ENCODE measurements around the gene NR6A1.

Gene NR6A1

DNA sequence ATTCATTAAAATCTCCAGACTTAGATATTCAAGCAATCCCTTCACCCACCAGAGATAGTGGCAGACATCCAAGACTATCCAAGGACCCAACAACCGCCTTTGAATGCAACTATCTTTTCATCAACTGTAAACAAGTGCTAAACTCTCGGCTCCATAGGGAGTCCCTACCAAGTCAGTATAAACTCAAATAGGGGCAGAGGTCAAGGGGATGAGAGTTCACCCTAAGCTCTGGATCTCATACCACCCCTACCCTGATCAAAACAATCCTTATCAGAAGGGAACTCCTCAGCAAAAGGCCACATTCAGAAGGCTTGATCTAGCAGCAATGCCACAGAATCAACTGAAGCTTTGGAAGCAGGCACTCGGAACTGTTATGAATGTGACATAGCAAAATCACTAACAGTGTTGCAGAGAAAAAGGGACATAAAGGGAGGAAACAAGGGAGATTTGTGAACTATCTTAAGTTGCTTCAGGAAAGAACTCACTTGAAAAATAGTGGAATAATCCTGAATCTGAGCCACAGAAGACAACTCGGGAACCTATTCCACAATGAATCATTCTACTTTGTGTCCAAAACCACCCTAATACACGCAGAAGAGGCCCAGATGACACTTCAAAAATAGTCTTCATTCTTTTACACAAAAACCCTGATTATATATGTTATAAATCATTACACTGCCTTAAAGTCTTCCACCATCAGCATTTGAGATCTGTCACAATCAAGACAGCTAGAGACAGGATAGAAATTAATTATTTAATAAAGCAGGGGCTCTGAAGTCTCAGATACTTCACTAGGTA is 49.8 kb downstream of the NR6A1 start:
- DNase-seq: peak; percentile 87

DNA sequence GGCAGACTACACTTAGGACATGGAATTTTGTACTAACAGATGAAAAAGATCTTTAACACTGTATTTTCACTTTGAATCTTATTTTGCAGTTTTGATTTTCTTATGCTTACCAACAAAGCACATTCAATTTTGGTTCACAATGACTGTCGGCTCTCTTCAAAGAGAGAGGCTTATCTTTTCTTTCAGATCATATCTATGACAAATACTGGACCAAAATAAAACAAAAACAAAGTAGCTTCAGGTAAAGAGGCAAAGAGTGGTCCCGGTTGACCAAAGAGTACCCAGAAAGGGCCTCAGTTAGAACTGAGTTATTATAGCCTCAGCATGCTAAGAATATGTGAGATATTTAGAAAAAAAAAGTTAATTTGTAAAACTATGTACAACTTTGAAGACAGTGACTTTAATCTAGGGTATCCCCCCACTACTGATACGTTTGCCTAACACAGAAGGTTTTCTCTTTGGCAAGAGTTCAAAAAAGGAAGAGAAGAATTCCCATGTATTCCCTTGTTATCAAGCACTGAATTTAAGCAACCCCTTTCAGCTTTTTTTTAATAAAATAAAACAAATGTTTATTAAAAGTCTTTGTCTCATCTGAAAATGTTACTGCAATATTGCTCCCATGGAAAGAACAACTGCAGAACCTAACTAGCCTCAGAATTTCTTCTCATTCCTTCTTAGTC is 50.5 kb downstream of the NR6A1 start:
- DNase-seq: no peak

DNA sequence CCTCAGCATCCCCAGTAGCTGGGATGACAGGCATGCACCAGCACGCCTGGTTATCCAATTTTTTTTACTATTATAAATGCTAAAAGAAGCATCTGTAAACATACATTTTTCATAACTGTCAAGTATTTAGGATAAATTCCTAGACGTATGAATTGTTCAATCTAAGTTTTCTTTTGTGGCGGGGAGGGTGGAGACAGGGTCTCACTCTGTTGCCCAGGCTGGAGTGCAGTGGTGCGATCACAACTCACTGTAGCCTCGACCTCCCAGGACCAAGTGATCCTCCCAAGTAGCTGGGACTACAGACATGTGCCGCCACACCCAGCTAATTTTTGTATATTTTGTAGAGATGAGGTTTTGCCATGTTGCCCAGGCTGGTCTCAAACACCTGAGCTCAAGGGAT is 52.2 kb downstream of the NR6A1 start:
- DNase-seq: no peak

DNA sequence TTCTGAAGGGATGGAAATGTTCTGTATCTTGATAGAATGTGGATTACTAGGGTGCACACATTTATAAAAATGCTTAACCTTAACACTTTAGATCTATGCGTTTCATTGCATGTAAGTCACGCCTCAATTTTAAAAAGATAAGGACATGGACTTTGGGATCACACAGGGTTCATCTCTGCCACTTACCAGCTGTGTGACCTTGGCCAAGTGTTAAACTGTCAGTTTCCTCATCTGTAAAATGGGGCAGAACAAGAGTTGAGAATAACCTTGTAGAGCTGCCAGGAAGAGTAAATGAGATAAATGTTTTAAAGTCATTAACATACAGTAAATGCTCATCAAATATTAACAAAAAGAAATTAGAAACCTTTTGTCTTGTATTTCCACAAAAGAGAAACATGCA is 53.5 kb downstream of the NR6A1 start:
- no peak for DNase-seq

DNA sequence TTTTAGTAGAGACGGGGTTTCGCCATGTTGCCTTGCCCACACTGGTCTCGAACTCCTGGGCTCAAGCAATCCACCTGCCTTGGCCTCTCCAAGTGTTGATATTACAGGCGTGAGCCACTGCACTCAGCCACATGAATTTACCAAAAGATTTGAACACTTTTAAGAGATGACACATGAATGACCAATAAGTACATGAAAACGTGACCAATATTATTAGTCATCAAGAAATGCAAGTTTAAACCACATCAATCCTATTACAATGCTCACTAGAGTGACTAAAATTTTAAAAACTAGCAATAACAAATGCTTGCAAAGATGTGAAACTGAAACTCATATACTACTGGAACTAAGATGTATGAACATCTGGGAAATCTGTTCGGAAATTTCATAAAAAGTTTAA is 54.3 kb downstream of the NR6A1 start:
- no peak for DNase-seq

DNA sequence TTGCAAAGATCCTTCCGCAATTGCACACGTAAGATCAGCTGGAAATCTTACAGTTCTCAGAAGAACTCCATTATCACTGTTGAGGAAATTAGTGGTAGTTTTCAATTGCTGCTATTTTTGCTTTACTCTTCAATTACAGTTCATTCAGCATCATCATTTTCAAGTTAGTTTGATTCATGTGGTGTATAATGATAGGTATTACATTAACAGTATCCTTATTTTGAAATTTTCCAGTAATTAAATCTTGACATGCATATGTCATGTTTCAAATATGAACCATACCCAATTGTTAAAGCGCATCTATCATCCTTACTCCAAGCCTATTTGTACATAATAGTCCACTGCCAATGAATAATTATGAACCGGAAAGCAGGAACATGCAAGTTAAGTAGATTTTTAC is 60.3 kb downstream of the NR6A1 start:
- no peak for DNase-seq

DNA sequence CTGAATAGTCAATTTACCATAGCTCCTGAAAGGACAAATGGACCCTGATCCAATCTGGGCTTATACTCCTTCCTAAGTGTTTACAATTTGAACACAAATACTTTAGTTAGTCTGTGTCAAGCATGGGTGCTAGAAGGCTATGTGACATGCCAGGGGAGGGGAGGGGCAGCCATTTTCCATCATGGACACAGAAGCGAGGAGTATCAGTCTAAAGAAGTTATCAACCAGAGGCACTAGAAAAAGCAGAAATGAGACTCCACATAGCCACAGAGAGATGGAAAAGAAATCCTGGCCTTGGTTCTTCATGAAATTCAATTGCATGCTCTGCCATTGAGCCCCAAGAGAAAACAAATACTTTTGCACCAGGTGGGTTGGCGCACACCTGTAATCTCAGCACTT is 61.8 kb downstream of the NR6A1 start:
- DNase-seq: no peak

DNA sequence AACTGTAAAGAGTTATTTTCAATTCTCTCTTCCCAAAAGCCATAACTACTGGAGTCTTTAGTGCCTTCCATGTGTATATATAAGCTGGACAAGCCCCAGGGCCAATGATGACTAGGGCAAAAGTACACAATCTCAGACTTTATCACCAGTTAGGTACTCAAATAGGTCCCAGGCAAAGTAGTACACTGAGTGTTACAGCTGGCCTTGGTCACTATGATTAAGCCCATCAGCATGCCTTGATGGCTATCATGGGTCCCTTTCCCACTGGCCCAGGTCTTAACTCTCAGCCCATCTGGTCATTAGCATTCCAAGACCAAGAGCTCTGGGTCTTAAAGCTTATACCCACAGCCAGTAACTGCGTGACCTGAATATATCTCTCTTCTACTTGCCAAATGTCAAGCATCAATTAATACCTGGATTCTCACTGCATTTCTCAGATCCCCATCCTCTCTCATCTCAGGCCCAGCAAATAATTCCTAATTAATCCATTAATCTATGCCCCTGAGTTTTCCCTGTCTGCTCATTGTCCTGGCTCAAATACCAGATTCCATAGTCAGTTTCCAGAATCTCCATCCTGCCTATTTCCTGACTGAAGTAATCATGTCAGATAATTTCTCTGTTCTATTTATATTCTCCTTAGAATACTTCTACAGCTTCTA is 62.3 kb downstream of the NR6A1 start:
- DNase-seq: no peak

DNA sequence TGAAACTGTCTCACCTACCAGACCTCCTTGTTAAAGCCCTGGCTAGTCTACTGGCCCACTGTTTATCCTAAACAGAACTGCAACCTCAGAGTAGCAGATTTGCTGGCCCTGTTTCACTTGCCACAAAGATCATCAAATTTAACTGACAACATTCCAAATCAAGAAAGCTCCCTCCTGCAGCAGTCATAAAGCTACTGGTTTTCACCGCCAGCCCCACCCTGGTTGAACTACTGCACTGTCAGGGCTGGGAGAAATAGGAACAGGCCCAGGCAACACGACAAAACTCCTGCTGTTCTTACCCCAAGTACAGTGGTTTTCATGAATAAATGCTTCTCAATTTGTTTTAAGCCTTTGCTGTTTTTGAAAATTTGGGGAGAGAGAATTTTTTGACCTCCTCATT is 63.0 kb downstream of the NR6A1 start:
- no peak for DNase-seq

DNA sequence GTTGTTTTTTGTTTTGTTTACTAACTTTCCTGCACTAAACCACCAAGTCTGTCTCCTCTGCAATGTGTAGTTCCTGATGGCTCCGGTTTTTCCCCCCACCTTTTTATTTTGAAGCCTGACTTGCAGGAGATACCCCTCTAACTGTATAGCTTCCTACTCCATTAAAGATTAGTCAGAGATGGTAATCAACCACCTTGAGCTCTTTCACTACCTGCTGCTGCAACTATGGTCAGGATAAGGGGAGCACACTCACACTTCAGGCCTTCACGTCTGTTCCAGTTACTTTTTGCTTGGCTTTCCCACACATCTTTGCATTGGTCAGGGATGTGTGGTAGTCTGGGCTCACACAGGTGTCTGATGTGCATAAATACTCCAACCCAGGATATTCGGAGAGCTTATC is 63.4 kb downstream of the NR6A1 start:
- DNase-seq: no peak

DNA sequence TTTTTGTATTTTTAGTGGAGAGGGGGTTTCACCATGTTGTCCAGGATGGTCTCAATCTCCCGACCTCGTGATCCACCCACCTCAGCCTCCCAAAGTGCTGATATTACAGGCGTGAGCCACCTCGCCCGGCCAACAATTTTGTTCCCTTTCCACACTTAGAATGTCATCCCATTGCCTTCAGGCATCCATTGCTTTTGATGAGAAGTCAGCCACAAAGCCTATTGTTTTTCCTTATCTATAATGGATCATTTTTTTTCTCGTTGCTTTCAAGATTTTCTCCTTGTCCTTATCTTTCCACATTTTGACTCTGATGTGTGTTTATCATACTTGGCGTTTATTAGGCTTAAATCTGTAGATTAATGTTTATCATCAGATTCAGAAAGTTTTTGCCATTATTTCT is 64.4 kb downstream of the NR6A1 start:
- DNase-seq: no peak

DNA sequence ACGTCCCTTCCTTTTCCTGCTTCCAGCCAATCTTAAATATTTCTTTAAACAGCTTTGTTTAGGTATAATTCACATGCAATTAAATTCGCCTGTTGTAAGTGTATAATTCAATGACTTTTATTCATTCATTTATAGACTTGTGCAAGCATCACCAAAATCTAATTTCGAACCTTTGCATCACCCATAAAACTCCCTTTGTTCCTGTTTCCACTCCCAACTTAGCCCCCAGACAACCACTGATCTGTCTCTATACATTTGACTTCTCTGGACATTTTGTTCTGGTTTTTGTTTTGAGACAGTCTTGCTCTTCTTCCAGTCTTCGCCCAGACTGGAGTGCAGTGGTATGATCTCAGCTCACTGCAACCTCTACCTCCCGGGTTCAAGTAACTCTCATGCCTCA is 71.5 kb downstream of the NR6A1 start:
- DNase-seq: peak; percentile 26

DNA sequence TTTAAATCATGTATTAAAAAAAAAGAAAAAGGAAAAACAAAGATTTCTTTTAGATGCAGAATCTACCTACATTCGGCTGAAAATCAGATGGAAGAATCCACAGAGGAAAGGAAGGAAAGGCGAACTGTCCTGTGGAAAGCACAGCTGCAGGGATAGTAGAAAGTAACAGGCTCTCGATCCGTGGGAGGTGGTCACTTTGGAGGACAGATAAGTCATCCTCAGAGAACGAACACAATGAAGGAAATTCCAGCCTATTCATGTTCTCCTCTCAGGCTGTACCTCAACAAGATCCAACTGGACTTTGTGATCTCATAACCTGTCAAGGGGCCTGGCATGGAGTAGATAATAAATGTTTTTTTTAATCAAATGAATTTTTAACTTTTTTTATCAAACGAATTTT is 72.8 kb downstream of the NR6A1 start:
- DNase-seq: no peak

DNA sequence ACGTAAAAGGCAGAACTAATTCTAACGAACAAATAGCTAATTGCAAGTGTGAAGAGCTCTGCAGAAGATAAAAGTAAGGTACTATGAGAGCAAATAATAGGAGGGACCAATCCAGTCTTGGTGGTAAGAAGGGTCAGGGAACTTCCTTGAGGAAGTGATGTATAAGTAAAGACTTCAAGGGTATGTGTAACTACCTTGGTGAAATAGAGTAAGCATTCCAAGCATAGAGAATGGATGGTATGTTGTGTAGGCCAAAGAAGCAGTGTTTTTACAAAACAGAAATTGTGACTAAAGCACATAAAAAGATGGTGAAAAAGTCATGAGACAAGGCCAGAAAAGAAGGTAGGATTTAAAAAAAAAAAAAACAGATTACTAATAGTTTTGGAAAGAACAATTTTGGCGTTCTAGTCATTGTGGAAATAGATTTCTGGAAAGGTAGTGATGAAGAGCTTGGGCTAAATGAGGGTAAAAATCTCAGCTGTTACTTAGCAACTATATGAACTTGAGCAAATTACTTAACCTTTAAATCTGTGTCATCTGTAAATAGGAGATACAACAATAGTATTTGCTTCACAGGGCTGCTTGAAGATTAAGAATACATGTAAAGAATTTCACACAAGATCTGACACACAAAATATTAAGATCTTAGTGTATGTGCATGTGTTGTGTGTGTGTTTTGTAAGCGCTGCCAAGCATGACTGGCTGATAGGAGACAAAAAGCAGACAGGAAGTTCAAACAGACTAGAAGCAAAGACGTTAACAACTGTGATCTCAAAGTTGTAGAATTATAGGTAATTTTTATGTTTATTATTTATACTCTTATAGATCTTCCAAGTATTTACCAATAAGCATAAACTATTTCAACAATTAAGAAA is 73.5 kb downstream of the NR6A1 start:
- no peak for DNase-seq

DNA sequence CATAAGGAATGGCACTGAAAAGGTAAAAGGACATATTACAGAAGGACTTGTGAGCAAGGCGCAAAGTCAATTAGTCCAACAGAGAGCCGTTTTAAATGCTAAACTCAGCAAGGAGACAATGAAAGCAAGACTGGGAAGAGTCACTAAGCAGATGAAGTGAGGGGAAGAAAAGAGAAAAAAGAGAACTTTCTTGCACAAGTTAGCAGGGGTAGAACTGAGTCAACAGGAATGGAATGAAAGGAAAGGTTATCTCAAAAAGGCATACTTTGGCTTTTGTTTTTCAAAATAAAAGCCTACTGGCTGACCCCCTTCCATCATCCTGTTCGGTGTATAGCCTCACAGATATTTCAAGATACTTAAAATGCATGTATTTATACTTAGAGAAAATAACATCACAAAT is 75.0 kb downstream of the NR6A1 start:
- DNase-seq: peak; percentile 11

DNA sequence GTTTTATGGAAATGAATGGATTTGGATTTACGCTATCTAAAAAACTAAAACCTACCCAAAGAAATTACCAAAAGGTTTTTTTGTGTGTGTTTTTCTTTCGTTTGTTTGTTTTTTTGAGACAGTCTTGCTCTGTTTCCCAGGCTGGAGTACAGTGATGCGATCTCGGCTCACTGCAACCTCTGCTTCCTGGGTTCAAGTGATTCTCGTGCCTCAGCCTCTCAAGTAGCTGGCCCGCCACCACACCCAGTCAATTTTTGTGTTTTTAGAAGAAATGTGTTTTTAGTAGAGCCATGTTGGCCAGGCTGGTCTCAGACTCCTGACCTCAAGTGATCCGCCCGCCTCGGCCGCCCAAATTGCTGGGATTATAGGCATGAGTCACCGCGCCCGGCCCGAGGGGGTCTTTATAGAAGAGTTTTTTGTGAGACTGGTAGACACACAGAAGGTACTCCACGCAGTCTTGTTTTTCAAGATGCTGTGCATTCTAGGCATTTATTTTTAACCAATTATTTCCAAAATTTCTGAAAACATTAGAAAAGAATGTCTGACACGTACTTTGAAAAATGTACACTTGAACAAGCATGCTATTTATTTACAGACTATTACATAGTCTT is 75.7 kb downstream of the NR6A1 start:
- no peak for DNase-seq

DNA sequence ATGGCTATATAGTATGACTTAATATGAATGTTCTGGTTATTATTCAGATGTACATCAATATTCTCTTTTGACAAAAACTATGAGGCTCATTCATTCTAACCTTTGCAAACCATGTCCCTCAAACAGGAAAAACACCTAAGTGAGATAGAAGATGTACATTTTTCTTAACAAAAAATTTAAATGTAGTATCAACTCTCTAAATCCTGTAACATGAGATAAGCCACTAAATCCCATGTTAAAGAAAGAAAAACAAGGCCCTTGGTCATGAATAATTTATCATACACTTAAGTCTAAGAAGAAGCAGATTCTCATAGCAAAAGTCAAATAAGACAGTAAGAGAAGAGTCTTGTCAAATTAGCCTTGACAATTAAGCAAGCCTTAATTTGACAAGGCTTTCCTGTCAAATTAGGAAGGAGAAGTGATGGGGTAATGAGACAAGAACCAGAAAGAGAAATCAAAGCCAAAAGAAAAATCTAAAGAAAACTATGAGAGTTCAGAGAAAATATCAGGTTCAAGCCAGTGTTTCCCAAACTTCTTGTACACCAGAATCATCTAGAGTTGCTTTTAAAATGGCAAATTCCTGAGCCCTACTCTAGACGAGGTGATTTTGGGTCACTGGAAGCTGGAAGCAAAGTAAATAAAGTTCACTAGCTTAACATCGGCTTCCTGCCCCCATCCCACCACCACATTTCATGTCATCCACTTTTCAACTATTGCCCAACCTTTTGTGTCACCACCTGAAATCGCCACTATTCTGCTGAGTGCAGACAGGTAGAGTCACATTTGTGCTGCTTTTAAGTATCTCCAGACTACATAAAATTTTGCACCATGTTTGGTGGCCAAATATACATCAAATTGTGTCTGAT is 76.5 kb downstream of the NR6A1 start:
- DNase-seq: no peak

DNA sequence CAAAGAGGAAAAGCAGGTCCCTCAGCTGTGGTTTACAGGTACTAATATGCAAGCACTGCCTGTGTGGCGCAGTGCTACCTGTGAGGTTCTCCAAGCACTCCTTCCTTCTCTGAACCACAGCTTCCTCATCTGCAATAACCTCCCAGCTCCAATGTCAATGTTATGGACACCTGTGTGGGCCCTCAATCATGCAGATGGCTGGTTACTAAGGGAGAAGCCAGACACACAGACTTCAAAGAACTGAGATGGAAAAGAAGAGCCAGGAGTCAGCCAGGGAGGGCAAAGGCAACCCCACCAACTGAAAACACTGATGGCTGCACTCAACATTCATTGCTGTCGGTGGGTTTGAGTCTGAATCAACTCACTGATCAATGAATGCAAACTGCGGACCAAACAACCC is 77.7 kb downstream of the NR6A1 start:
- DNase-seq: no peak

DNA sequence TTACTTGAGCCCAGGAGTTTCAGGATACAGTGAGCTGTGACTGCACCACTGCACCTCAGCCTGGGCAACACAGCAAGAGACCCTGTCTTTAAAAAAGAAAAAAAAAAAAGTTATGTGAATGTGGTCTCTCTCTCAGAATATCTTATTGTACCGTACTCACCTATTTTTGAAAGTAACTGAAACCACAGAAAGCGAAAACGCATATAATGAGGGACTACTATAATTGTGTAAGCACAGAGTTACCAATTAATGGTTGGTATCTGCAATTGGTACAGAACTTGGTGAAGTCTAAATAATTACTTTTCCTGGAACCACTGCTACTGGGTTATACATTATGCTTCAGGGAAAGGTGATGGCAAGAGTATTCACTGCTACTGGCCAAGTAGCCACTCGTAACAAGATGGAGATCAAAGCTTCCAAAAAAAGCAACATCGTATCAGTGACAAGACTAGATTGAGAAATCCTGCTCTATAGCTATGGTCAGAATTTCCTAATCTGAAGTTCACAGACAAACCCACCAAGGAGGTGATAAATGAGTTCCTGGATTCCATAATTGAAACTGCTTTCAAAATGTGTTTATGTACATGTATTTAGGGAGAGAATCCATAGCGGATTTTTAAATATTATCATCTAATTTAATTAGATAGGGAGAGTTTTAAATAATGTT is 82.7 kb downstream of the NR6A1 start:
- DNase-seq: peak; percentile 63

DNA sequence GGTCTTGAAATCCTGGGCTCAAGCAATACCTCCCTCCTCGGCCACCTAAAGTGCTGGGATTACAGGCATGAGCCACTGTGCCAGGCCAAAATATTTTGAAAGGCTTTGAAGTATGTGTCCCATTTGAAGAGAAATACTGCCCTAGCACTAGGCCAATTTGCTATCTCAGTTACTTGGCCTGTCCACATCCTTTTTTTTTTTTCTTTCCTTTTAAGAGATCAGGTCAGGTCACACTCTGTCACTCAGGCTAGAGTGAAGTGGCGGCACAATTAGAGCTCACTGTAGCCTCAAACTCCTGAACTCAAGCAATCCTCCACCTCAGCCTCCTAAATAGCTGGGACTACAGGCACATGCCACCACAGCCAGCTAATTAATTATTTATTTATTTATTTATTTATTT is 84.2 kb downstream of the NR6A1 start:
- no peak for DNase-seq

DNA sequence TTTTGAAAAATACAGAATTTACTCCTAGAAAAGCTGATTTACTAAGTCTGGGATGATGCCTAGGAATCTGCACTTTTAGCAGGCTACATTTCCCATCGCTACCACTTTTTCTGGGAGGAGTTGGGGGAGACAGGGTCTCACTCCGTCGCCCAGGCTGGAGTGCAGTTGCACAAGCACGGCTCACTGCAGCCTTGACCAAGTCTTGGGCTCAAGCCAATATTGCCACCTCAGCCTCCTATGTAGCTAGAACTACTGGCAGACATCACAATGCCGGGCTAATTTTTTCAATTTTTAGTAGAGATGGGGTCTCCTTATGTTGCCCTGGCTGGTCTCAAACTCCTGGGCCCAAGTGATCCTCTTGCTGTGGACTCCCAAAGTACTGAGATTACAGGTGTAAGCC is 85.9 kb downstream of the NR6A1 start:
- DNase-seq: no peak
